ENCODE measurements around the gene GBA2. TPM values are rescaled to one million over a fixed set of nuclear protein-coding genes. Genes with fewer than 3 reads are reported as not detected.

The GBA2 gene
- total RNA-seq, 2 experiments from 2014 or later, result 57.7 to 58.8 TPM

- Mint-ChIP-seq H3K9me3 (ENCODE audit: low read depth) (no peaks in the 10 kb centered on the region), H3K4me1 (no peaks in the 10 kb centered on the region), H3K27me3 (no peaks in the 10 kb centered on the region), H3K4me3 (no peak overlapping the region), H3K36me3 (peaks cover 53% of the 10 kb centered on the region), H3K27ac (no peak overlapping the region)
- DNase-seq (no peak), ATAC-seq (no peak)
- CTCF ChIA-PET, result interaction anchor here (6.4 kb wide), 1 partner anchor 8 kb away, joined by 45 read pairs; no protein-coding TSS in a partner anchor
Observed at GRCh38 chr9:35703906-35704672, 44.9 kb downstream of the GBA2 start.

DNA sequence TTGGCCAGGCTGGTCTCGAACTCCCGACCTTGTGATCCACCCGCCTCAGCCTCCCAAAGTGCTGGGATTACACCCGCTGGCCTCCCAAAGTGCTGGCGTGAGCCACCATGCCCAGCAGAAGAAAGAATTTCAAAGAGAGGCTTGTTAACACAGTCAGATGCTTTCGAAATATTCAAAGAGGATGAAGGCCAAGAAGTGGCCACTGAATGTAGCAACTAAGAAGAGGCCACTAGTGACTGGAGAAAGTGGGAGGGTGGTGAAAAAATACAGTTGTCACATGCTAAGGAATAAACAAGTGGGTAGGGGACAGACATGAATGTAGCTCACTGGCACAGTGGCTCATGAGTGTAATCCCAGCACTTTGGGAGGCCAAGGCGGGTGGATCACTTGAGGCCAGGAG is 46.3 kb downstream of the GBA2 start:
- Mint-ChIP-seq H3K9me3 (ENCODE audit: low read depth) (no peaks in the 10 kb centered on the region), H3K27ac (no peak overlapping the region), H3K27me3 (no peaks in the 10 kb centered on the region), H3K4me3 (no peak overlapping the region), H3K4me1 (no peaks in the 10 kb centered on the region), H3K36me3 (peaks cover 40% of the 10 kb centered on the region)
- CTCF ChIA-PET, result no interaction called here
- no peak for DNase-seq
- no peak for ATAC-seq

- ATAC-seq, result no peak
- CTCF ChIA-PET, result interaction anchor here (1.2 to 1.7 kb wide), 4 partner anchors 26 to 90 kb away, joined by 3 to 5 read pairs (median 4); partner anchors contain the start of gene CCDC107
- no peaks in the 10 kb centered on the region for H3K27me3 Mint-ChIP-seq
- no peak for DNase-seq
- H3K9me3 Mint-ChIP-seq (ENCODE audit: low read depth), result no peaks in the 10 kb centered on the region
- no peak overlapping the region for H3K4me3 Mint-ChIP-seq
- peaks cover 2% of the 10 kb centered on the region for H3K4me1 Mint-ChIP-seq
- H3K36me3 Mint-ChIP-seq, result peaks cover 34% of the 10 kb centered on the region
- no peak overlapping the region for H3K27ac Mint-ChIP-seq
Observed at GRCh38 chr9:35700942-35701341, 48.1 kb downstream of the GBA2 start.

DNA sequence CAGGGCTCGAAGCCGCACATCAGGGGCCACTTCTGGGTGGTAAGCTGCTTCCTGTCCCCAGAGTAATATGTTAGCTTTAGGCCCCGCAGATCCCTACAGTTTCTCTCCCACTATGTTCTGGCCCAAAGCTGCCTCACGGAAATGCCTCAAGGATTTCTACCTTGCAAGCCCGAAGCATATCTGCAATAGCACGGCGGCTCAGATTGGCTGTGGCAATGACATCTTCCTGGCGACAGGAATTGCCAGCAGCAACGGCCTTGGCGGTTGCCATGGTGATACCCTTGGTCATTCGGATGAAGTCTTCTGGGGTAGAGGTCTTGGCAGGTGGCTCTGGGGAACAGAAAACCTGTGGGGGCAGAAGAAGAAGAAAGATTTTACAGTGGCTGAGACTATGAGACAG is 49.0 kb downstream of the GBA2 start:
- Mint-ChIP-seq H3K9me3 (ENCODE audit: low read depth) (no peaks in the 10 kb centered on the region), H3K4me3 (no peak overlapping the region), H3K4me1 (peaks cover 2% of the 10 kb centered on the region), H3K36me3 (peaks cover 29% of the 10 kb centered on the region), H3K27me3 (no peaks in the 10 kb centered on the region), H3K27ac (no peak overlapping the region)
- no peak for ATAC-seq
- DNase-seq, result no peak
- CTCF ChIA-PET, result interaction anchor here (1.2 to 1.7 kb wide), 3 partner anchors 27 to 41 kb away, joined by 4 to 5 read pairs (median 4); partner anchors contain the start of gene CCDC107

DNA sequence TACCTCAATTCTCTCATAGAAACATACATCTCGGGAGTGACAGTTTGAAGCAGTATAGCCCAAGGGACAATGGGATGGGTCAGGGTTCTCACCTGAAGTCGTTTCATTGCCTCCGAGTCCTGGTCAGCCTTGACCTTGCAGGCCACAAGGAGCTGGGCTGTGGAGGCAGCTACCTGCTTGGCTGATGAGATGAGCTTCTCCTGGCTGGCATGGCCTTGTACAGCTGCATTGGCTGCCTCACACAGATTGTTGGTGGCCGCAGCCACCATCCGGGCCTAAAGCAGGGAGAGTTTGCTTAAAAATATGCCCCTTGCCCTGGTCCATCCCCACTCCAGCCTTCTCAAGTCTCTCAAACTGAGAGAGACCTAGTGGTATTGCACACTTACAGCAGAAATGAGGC is 50.8 kb downstream of the GBA2 start:
- H3K27ac Mint-ChIP-seq, result no peak overlapping the region
- no peak overlapping the region for H3K4me3 Mint-ChIP-seq
- H3K36me3 Mint-ChIP-seq, result peaks cover 12% of the 10 kb centered on the region
- no peaks in the 10 kb centered on the region for H3K9me3 Mint-ChIP-seq (ENCODE audit: low read depth)
- no peaks in the 10 kb centered on the region for H3K27me3 Mint-ChIP-seq
- ATAC-seq, result no peak
- H3K4me1 Mint-ChIP-seq, result peaks cover 2% of the 10 kb centered on the region
- DNase-seq, result no peak
- CTCF ChIA-PET, result interaction anchor here (1.1 to 5.7 kb wide), 7 partner anchors 9 to 86 kb away, joined by 3 to 68 read pairs (median 41); partner anchors contain the start of genes ARHGEF39, GBA2 and RGP1

GRCh38 chr9:35697486-35697885 is 51.5 kb downstream of the GBA2 start:
- Mint-ChIP-seq H3K9me3 (ENCODE audit: low read depth) (no peaks in the 10 kb centered on the region), H3K27me3 (no peaks in the 10 kb centered on the region), H3K36me3 (peaks cover 7% of the 10 kb centered on the region), H3K4me3 (no peak overlapping the region), H3K4me1 (peaks cover 2% of the 10 kb centered on the region), H3K27ac (no peak overlapping the region)
- ATAC-seq (no peak), DNase-seq (no peak)
- CTCF ChIA-PET, result interaction anchor here (0.6 to 5.7 kb wide), 27 partner anchors 9 to 1668 kb away, joined by 3 to 68 read pairs (median 13); partner anchors contain the start of genes ARHGEF39, CCDC107, CREB3 and GBA2

- Mint-ChIP-seq H3K4me3 (no peak overlapping the region), H3K27ac (no peak overlapping the region), H3K27me3 (no peaks in the 10 kb centered on the region), H3K9me3 (ENCODE audit: low read depth) (no peaks in the 10 kb centered on the region), H3K4me1 (peaks cover 2% of the 10 kb centered on the region), H3K36me3 (peaks cover 7% of the 10 kb centered on the region)
- peak; percentile 92 for ATAC-seq
- DNase-seq, result peak; percentile 72
- CTCF ChIA-PET, result interaction anchor here (0.5 to 5.7 kb wide), 46 partner anchors 9 to 509 kb away, joined by 3 to 68 read pairs (median 8); partner anchors contain the start of genes ARHGEF39, CA9, CCDC107 and CREB3
Observed at GRCh38 chr9:35696520-35697215, 52.4 kb downstream of the GBA2 start.

DNA sequence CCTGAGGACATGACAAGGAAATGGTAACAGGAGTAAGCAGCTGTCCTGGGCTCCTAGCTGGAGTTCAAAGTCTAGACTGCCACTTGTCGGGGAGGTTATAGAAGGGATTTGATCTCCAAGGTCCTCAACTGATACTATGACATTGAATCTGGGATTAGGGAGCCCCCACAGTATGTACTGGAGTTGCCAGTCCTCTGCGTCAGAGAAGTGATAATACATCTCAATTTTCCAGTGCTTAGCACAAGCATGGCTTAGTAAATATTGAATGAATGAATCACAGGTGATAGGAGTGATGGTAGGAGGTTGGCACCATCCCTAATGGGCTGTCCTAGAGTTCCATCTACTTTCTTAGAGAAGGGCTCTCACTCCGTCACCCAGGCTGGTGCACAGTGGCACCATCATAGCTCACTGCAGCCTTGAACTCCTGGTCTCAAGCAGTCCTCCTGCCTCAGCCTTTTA is 53.1 kb downstream of the GBA2 start:
- peak; percentile 12 for ATAC-seq
- Mint-ChIP-seq H3K27me3 (no peaks in the 10 kb centered on the region), H3K4me3 (no peak overlapping the region), H3K4me1 (peaks cover 5% of the 10 kb centered on the region), H3K36me3 (peaks cover 7% of the 10 kb centered on the region), H3K27ac (no peak overlapping the region), H3K9me3 (ENCODE audit: low read depth) (no peaks in the 10 kb centered on the region)
- DNase-seq, result no peak
- CTCF ChIA-PET, result interaction anchor here (0.6 to 5.7 kb wide), 41 partner anchors 8 to 206 kb away, joined by 3 to 68 read pairs (median 8); partner anchors contain the start of genes ARHGEF39, CA9, CCDC107 and CREB3

DNA sequence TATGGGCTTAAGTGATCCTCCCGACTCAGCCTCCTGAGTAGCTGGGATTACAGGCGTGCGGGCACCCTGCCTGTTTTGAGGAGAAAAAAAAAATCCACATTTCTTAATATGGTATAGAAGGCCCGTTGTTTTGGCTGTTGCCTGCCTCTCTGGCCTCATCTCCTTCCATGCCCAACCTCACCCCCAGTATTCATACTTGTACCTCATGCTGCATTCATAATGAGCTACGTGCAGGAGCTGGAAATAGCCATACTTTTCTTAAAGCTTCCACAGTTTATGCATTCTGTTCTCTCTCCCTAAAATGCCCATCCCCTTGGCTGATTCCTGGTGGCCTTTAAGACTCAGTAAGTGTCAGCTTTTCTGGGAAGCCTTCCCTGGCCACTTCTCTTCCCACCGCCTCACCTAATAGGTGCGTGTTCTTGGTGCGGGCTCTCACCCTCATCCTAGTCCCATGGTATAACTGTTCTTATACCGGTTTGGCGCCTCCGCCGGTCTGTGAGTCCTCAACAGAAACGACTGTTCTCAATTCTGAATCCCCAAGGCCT is 57.2 kb downstream of the GBA2 start:
- CTCF ChIA-PET, result interaction anchor here (0.6 to 1.9 kb wide), 5 partner anchors 18 to 88 kb away, joined by 3 to 9 read pairs (median 3); partner anchors contain the start of genes CCDC107 and RMRP
- H3K4me3 Mint-ChIP-seq, result peak overlapping the region; percentile 2
- no peaks in the 10 kb centered on the region for H3K27me3 Mint-ChIP-seq
- H3K27ac Mint-ChIP-seq, result no peak overlapping the region
- H3K9me3 Mint-ChIP-seq (ENCODE audit: low read depth), result no peaks in the 10 kb centered on the region
- ATAC-seq, result no peak
- no peak for DNase-seq
- H3K36me3 Mint-ChIP-seq, result peaks cover 5% of the 10 kb centered on the region
- peaks cover 16% of the 10 kb centered on the region for H3K4me1 Mint-ChIP-seq

DNA sequence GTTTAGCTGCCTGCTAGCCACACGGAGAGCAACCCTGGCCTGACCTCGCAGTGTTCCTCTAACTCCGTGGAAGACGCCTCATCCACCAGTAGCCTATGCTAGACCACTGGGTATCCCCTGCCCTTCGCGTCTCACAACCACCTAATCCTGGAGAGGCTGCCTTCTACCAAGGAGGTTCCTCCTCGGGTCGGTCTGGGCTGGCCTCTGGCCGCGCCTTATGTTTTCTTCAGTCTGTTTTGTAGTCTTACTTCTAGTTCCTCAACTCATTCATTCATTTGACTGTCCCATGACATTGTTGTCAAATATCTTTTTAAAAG is 57.7 kb downstream of the GBA2 start:
- ATAC-seq (no peak), DNase-seq (no peak)
- CTCF ChIA-PET, result interaction anchor here (0.9 to 1.9 kb wide), 5 partner anchors 20 to 88 kb away, joined by 3 to 9 read pairs (median 3); partner anchors contain the start of genes CCDC107 and RMRP
- H3K4me3 Mint-ChIP-seq, result peak overlapping the region; percentile 74
- H3K4me1 Mint-ChIP-seq, result peaks cover 14% of the 10 kb centered on the region
- no peaks in the 10 kb centered on the region for H3K27me3 Mint-ChIP-seq
- H3K9me3 Mint-ChIP-seq (ENCODE audit: low read depth), result no peaks in the 10 kb centered on the region
- no peak overlapping the region for H3K27ac Mint-ChIP-seq
- H3K36me3 Mint-ChIP-seq, result no peaks in the 10 kb centered on the region

DNA sequence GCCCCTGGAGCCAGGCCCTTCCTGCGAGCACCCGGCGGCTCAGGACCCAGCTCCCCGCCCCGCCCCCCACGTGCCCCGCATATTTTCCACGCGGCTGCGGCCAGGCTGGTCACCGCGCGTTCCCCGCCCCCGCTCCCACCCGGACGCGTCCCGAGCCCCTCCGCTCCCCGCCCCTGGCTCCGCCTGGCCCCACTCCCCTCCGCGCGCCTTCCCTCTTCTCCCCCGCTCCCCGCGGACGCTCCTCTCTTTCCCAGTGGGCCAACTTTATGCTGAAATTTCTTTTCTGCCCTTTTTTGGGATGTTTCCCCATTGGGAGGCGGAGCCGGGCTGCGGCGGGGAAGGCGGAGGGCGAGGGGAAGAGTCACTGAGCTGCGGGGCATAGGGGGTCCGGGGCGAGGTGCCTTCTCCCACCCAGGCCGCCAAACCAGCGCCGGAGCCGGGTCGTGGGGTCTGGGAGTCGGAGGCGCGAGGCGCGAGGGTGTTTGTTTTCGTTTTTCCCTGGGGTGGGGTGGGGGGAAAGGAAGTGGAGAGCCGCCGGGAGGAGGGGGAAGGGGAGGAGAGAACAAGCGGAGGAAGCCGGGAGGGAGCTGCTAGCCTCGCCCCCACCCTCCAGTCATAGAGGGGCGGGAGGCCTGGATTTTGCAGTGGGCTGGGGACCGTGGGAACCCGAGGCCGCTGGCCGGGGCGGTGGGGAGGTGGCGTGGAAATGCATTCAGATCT is 58.3 kb downstream of the GBA2 start:
- no peak overlapping the region for H3K27ac Mint-ChIP-seq
- no peaks in the 10 kb centered on the region for H3K9me3 Mint-ChIP-seq (ENCODE audit: low read depth)
- no peaks in the 10 kb centered on the region for H3K27me3 Mint-ChIP-seq
- DNase-seq, result peak; percentile 48
- H3K4me1 Mint-ChIP-seq, result peaks cover 14% of the 10 kb centered on the region
- H3K4me3 Mint-ChIP-seq, result peak overlapping the region; percentile 74
- CTCF ChIA-PET, result interaction anchor here (0.8 to 1.9 kb wide), 7 partner anchors 26 to 74 kb away, joined by 3 to 10 read pairs (median 5); partner anchors contain the start of genes CCDC107 and RMRP
- peak; percentile 52 for ATAC-seq
- H3K36me3 Mint-ChIP-seq, result no peaks in the 10 kb centered on the region

- Mint-ChIP-seq H3K27me3 (no peaks in the 10 kb centered on the region), H3K4me3 (peak overlapping the region; percentile 74), H3K9me3 (ENCODE audit: low read depth) (no peaks in the 10 kb centered on the region), H3K36me3 (no peaks in the 10 kb centered on the region), H3K27ac (no peak overlapping the region), H3K4me1 (peaks cover 14% of the 10 kb centered on the region)
- CTCF ChIA-PET, result interaction anchor here (0.8 to 1.0 kb wide), 4 partner anchors 26 to 46 kb away, joined by 3 to 10 read pairs (median 4); partner anchors contain the start of genes CCDC107 and RMRP
- DNase-seq (no peak), ATAC-seq (no peak)
Observed at GRCh38 chr9:35690294-35690613, 58.8 kb downstream of the GBA2 start.

Measured in activated CD8-positive, alpha-beta memory T cell treated with anti-CD3 and anti-CD28 coated beads, Interleukin-2, amount 10 ng/mL, durations not matched to agents 7 days and 5 days (primary cell).